GM23338 (cell line): ENCODE results near the gene TMUB1. TPM values are rescaled to one million over a fixed set of nuclear protein-coding genes. Genes with fewer than 3 reads are reported as not detected.
"Not testable (repeated sequence)": the region's sequence is repeated elsewhere in the genome, so short reads cannot be mapped to it uniquely, and the experiment has no call there.

Experiments used
- ATAC-seq: fragments of 200-7000 bp; cut with Tn5 transposase; 3 replicates; pipeline ENCODE4 v1.9.1; 2020
- DNase-seq: peaks from one replicate; pipeline ENCODE4 v3.0.0-alpha.2; 2015; ENCODE audit warnings: low spot score
- H2AFZ ChIP-seq: fragments of 200-600 bp; sonication (generic); 2 replicates; pipeline ENCODE4 v1.8.0; 2016; ENCODE audit warnings: antibody characterized with exemption, mild to moderate bottlenecking, moderate library complexity
- H3F3A ChIP-seq: fragments of 200-600 bp; sonication (generic); replicated peaks from 2 replicates; pipeline ENCODE4 v1.8.0; 2017; ENCODE audit warnings: antibody characterized with exemption, mixed run types, low read depth
- H3K27ac ChIP-seq: fragments of 200-600 bp; sonication (generic); 2 replicates; pipeline ENCODE4 v1.6.1; 2016; ENCODE audit warnings: low read depth
- H3K27me3 ChIP-seq: fragments of 200-600 bp; sonication (generic); 2 replicates; pipeline ENCODE4 v1.8.0; 2016; ENCODE audit warnings: mild to moderate bottlenecking, mixed run types, moderate library complexity; ENCODE audit not compliant: insufficient read depth
- H3K36me3 ChIP-seq: fragments of 200-600 bp; sonication (generic); 2 replicates; pipeline ENCODE4 v1.8.0; 2016; ENCODE audit warnings: mild to moderate bottlenecking; ENCODE audit not compliant: insufficient read depth
- H3K4me1 ChIP-seq: fragments of 200-600 bp; sonication (generic); 2 replicates; pipeline ENCODE4 v1.8.0; 2016; ENCODE audit warnings: mild to moderate bottlenecking, moderate library complexity; ENCODE audit not compliant: insufficient read depth
- H3K4me2 ChIP-seq: fragments of 200-600 bp; sonication (generic); 2 replicates; pipeline ENCODE4 v1.7.1; 2017; ENCODE audit warnings: mixed run types
- H3K4me3 ChIP-seq: fragments of 200-600 bp; sonication (generic); 2 replicates; pipeline ENCODE4 v1.6.1; 2016; ENCODE audit warnings: mixed run types
- H3K79me2 ChIP-seq: fragments of 200-600 bp; sonication (generic); replicated peaks from 2 replicates; pipeline ENCODE4 v1.8.0; 2017; ENCODE audit warnings: mild to moderate bottlenecking; ENCODE audit not compliant: insufficient read depth
- H3K9me2 ChIP-seq: fragments of 200-600 bp; sonication (generic); 2 replicates; pipeline ENCODE4 v1.8.0; 2017; ENCODE audit not compliant: insufficient read depth
- H4K20me1 ChIP-seq: fragments of 200-600 bp; sonication (generic); replicated peaks from 2 replicates; pipeline ENCODE4 v1.8.0; 2017; ENCODE audit warnings: mild to moderate bottlenecking; ENCODE audit not compliant: insufficient read depth
- H3K27ac Mint-ChIP-seq: 2 replicates; pipeline ENCODE4 v1.8.0; 2020; ENCODE audit warnings: inconsistent platforms, mild to moderate bottlenecking, moderate library complexity, mixed read lengths
- H3K27me3 Mint-ChIP-seq: 3 replicates; pipeline ENCODE4 v1.8.0; 2022; ENCODE audit warnings: low read depth, mild to moderate bottlenecking, moderate library complexity, mixed read lengths, inconsistent platforms; ENCODE audit not compliant: insufficient read depth, poor library complexity
- H3K36me3 Mint-ChIP-seq: 3 replicates; pipeline ENCODE4 v1.8.0; 2021; ENCODE audit warnings: low read depth, mild to moderate bottlenecking, inconsistent platforms, moderate library complexity, mixed read lengths
- H3K4me1 Mint-ChIP-seq: 3 replicates; pipeline ENCODE4 v1.8.0; 2020; ENCODE audit warnings: mild to moderate bottlenecking, inconsistent platforms, mixed read lengths
- H3K4me3 Mint-ChIP-seq: 3 replicates; pipeline ENCODE4 v1.8.0; 2021; ENCODE audit warnings: moderate library complexity, mild to moderate bottlenecking, inconsistent platforms, mixed read lengths
- H3K9me3 Mint-ChIP-seq: 3 replicates; pipeline ENCODE4 v1.8.0; 2020; ENCODE audit warnings: moderate library complexity, mild to moderate bottlenecking, inconsistent platforms, mixed read lengths
- POLR2AphosphoS5 ChIP-seq: IDR thresholded peaks from 2 replicates; pipeline ENCODE4 v1.6.1; 2016; ENCODE audit warnings: antibody characterized with exemption, low read depth
- ZNF462 ChIP-seq: fragments of 250-450 bp; sonication (Bioruptor Pico); IDR thresholded peaks from 2 replicates; pipeline ENCODE4 v1.5.0; 2020; ENCODE audit warnings: mild to moderate bottlenecking, moderate library complexity
- polyA plus RNA-seq: library from polyadenylated mRNA; unstranded; fragments of >200 nt; fragmentation: Nextera tagmentation; extraction: Ambion mirVana; gene quantifications from 2 replicates; pipeline ENCODE4 v1.2.1, GENCODE V29; 2016
- total RNA-seq: library from RNA; depleted of rRNA; stranded (reverse); fragments of >200 nt; shearing (Covaris generic); gene quantifications from 2 replicates; pipeline ENCODE4 v1.2.3, GENCODE V29; 2014
- TF ChIP-seq, protein P1 (sequence below): IDR thresholded peaks from one replicate; pipeline ENCODE4 v1.6.1; 2018; ENCODE audit warnings: antibody characterized with exemption; ENCODE audit not compliant: unreplicated experiment
- TF ChIP-seq, protein P2 (sequence below): IDR thresholded peaks from 2 replicates; pipeline ENCODE4 v1.6.1; 2016; ENCODE audit warnings: antibody characterized with exemption

Gene TMUB1
- total and polyA plus RNA-seq, 2 experiments from 2014 or later, result 47.6 to 61.1 TPM

- TF ChIP-seq ZNF462 (CRISPR knock-in tag) (no peak), POLR2AphosphoS5 (no peak)
- TF ChIP-seq, protein P1, sequence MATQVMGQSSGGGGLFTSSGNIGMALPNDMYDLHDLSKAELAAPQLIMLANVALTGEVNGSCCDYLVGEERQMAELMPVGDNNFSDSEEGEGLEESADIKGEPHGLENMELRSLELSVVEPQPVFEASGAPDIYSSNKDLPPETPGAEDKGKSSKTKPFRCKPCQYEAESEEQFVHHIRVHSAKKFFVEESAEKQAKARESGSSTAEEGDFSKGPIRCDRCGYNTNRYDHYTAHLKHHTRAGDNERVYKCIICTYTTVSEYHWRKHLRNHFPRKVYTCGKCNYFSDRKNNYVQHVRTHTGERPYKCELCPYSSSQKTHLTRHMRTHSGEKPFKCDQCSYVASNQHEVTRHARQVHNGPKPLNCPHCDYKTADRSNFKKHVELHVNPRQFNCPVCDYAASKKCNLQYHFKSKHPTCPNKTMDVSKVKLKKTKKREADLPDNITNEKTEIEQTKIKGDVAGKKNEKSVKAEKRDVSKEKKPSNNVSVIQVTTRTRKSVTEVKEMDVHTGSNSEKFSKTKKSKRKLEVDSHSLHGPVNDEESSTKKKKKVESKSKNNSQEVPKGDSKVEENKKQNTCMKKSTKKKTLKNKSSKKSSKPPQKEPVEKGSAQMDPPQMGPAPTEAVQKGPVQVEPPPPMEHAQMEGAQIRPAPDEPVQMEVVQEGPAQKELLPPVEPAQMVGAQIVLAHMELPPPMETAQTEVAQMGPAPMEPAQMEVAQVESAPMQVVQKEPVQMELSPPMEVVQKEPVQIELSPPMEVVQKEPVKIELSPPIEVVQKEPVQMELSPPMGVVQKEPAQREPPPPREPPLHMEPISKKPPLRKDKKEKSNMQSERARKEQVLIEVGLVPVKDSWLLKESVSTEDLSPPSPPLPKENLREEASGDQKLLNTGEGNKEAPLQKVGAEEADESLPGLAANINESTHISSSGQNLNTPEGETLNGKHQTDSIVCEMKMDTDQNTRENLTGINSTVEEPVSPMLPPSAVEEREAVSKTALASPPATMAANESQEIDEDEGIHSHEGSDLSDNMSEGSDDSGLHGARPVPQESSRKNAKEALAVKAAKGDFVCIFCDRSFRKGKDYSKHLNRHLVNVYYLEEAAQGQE, result no peak
- TF ChIP-seq, protein P2, sequence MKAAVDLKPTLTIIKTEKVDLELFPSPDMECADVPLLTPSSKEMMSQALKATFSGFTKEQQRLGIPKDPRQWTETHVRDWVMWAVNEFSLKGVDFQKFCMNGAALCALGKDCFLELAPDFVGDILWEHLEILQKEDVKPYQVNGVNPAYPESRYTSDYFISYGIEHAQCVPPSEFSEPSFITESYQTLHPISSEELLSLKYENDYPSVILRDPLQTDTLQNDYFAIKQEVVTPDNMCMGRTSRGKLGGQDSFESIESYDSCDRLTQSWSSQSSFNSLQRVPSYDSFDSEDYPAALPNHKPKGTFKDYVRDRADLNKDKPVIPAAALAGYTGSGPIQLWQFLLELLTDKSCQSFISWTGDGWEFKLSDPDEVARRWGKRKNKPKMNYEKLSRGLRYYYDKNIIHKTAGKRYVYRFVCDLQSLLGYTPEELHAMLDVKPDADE, result no peak
Observed at GRCh38 chr7:151043959-151044358, 39.3 kb downstream of the TMUB1 start (continued).

GRCh38 chr7:151043449-151043848 is 39.8 kb downstream of the TMUB1 start:
- not testable (repeated sequence) for H3K36me3 ChIP-seq, H3K9me3 Mint-ChIP-seq, H4K20me1 ChIP-seq, H3F3A ChIP-seq, H3K4me1 Mint-ChIP-seq, H3K4me2 ChIP-seq, H3K27me3 ChIP-seq, H3K9me2 ChIP-seq, H3K27ac Mint-ChIP-seq, ATAC-seq, H3K36me3 Mint-ChIP-seq, H3K27ac ChIP-seq, H3K4me3 ChIP-seq, H3K79me2 ChIP-seq, H3K4me3 Mint-ChIP-seq, DNase-seq, H3K4me1 ChIP-seq, H2AFZ ChIP-seq
- H3K27me3 Mint-ChIP-seq, result peaks cover 17% of the 10 kb centered on the region
